NB4 (cell line): Measurements from ENCODE around the gene PAM.

Source experiments
- DNase-seq: peaks from one replicate; pipeline ENCODE4 v3.0.0; 2010; ENCODE audit warnings: low read depth
- H3K4me3 ChIP-seq: one replicate; pipeline ENCODE4 v1.5.1; 2011; ENCODE audit warnings: mild to moderate bottlenecking, low read depth, low read length, moderate library complexity
- CTCF ChIP-seq: IDR thresholded peaks from one replicate; pipeline ENCODE4 v1.5.1; 2012; ENCODE audit warnings: low read depth, low read length
- MAX ChIP-seq: IDR thresholded peaks from 2 replicates; pipeline ENCODE4 v1.6.1; 2011; ENCODE audit warnings: low read depth, low read length
- MYC ChIP-seq: IDR thresholded peaks from 2 replicates; pipeline ENCODE4 v1.6.1; 2011; ENCODE audit warnings: low read depth, low read length
- POLR2A ChIP-seq: IDR thresholded peaks from 2 replicates; pipeline ENCODE4 v1.6.1; 2011; ENCODE audit warnings: mild to moderate bottlenecking; ENCODE audit not compliant: insufficient read length; ENCODE audit errors: extremely low read depth

The PAM gene

GRCh38 chr5:102787134-102787533 is 32.0 kb downstream of the PAM start:
- no peak for DNase-seq
- TF ChIP-seq CTCF (no peak), MYC (no peak)
- H3K4me3 ChIP-seq = no peak overlapping the region

- no peak for DNase-seq
- H3K4me3 ChIP-seq = no peak overlapping the region
- TF ChIP-seq MAX (no peak), MYC (no peak), POLR2A (no peak), CTCF (no peak)
These were observed 33.7 kb downstream of the PAM start for GRCh38 chr5:102788788-102789187.

GRCh38 chr5:102789469-102789868 is 34.4 kb downstream of the PAM start:
- TF ChIP-seq POLR2A = no peak
- no peak for TF ChIP-seq MYC
- TF ChIP-seq MAX = no peak
- no peak for TF ChIP-seq CTCF
- no peak for DNase-seq
- no peak overlapping the region for H3K4me3 ChIP-seq

- no peak for DNase-seq
- TF ChIP-seq MYC (no peak), POLR2A (no peak), MAX (no peak), CTCF (no peak)
- H3K4me3 ChIP-seq = no peak overlapping the region
These were observed 35.6 kb downstream of the PAM start for GRCh38 chr5:102790748-102791147.

GRCh38 chr5:102792705-102793104 is 37.6 kb downstream of the PAM start:
- TF ChIP-seq POLR2A (no peak), MYC (no peak), MAX (no peak), CTCF (no peak)
- no peak overlapping the region for H3K4me3 ChIP-seq
- DNase-seq = peak; percentile 20

- TF ChIP-seq MAX (no peak), CTCF (no peak), MYC (no peak), POLR2A (no peak)
- no peak overlapping the region for H3K4me3 ChIP-seq
- no peak for DNase-seq
These were observed 38.9 kb downstream of the PAM start for GRCh38 chr5:102794047-102794446.
